Measurements from ENCODE around the gene TTC21B. TPM values are rescaled to one million over a fixed set of nuclear protein-coding genes. Genes with fewer than 3 reads are reported as not detected.
A peak's percentile ranks its signal among the peaks of the same experiment; 100 is the strongest.
"Not testable (repeated sequence)": the region's sequence is repeated elsewhere in the genome, so short reads cannot be mapped to it uniquely, and the experiment has no call there.

The TTC21B gene
- 10 to 100 TPM; 28.0 to 49.6 TPM for total RNA-seq

- H3K4me1 ChIP-seq (replicated peaks) = no peaks in the 10 kb centered on the region
- DNase-seq (ENCODE audit: low spot score) = peak; percentile 94
- H3K27me3 ChIP-seq (replicated peaks; ENCODE audit: insufficient read depth) = no peaks in the 10 kb centered on the region
- H3K36me3 ChIP-seq = no peaks in the 10 kb centered on the region
- H3K4me3 ChIP-seq = peak within 1 kb of the TSS; percentile 73 to 79
- no peaks in the 10 kb centered on the region for H3K9me3 ChIP-seq
- under 1% methylated on average over 35 of the region's 55 CpGs for WGBS
- intact Hi-C loops (cut with DNase I) = loop anchor here (5.0 kb wide), 1 partner anchor 173 kb away; the partner anchor contains the start of gene SCN1A
- TF ChIP-seq POLR2A (IDR thresholded peaks at IDR 0.05) = peak; percentile 61
- TF ChIP-seq CTCF (IDR thresholded peaks at IDR 0.05) = peak; percentile 74 to 90 (median 81)
- TF ChIP-seq POLR2AphosphoS5 (IDR thresholded peaks at IDR 0.05) = peak; percentile 53
- H3K27ac ChIP-seq = peak within 1 kb of the TSS; percentile 87 to 90
These were observed at the start of gene TTC21B for GRCh38 chr2:165953655-165954606. TTC21B (minus strand) TSS chr2:165953776; CDS start chr2:165953705, 71 bp downstream.

GRCh38 chr2:166000401-166000800 is 46.8 kb upstream of the TTC21B start:
- DNase-seq (ENCODE audit: low spot score) = no peak
- TF ChIP-seq POLR2AphosphoS5 (IDR thresholded peaks at IDR 0.05) (no peak), CTCF (IDR thresholded peaks at IDR 0.05) (no peak), POLR2A (IDR thresholded peaks at IDR 0.05) (no peak)
- Histone ChIP-seq H3K4me1 (replicated peaks) (no peaks in the 10 kb centered on the region), H3K27me3 (replicated peaks; ENCODE audit: insufficient read depth) (no peaks in the 10 kb centered on the region), H3K27ac (no peak overlapping the region), H3K9me3 (no peaks in the 10 kb centered on the region), H3K4me3 (no peak overlapping the region), H3K36me3 (no peaks in the 10 kb centered on the region)
- intact Hi-C loops (cut with DNase I) = no loop called here
- WGBS = 50% methylated on average over 2 of the region's 2 CpGs

GRCh38 chr2:165990846-165991245 is 37.3 kb upstream of the TTC21B start:
- TF ChIP-seq CTCF (IDR thresholded peaks at IDR 0.05) (no peak), POLR2AphosphoS5 (IDR thresholded peaks at IDR 0.05) (no peak), POLR2A (IDR thresholded peaks at IDR 0.05) (no peak)
- intact Hi-C loops (cut with DNase I) = no loop called here
- Histone ChIP-seq H3K36me3 (no peaks in the 10 kb centered on the region), H3K4me3 (no peak overlapping the region), H3K27me3 (replicated peaks; ENCODE audit: insufficient read depth) (no peaks in the 10 kb centered on the region), H3K9me3 (no peaks in the 10 kb centered on the region), H3K4me1 (replicated peaks) (no peaks in the 10 kb centered on the region), H3K27ac (no peak overlapping the region)
- no peak for DNase-seq (ENCODE audit: low spot score)

- DNase-seq (ENCODE audit: low spot score) = no peak
- Histone ChIP-seq H3K9me3 (no peaks in the 10 kb centered on the region), H3K4me1 (replicated peaks) (no peaks in the 10 kb centered on the region), H3K27ac (no peak overlapping the region), H3K27me3 (replicated peaks; ENCODE audit: insufficient read depth) (no peaks in the 10 kb centered on the region), H3K4me3 (no peak overlapping the region), H3K36me3 (no peaks in the 10 kb centered on the region)
- intact Hi-C loops (cut with DNase I) = no loop called here
- 22% methylated on average over 1 of the region's 1 CpG for WGBS
- no peak for TF ChIP-seq POLR2AphosphoS5 (IDR thresholded peaks at IDR 0.05)
- TF ChIP-seq CTCF (IDR thresholded peaks at IDR 0.05) = no peak
- no peak for TF ChIP-seq POLR2A (IDR thresholded peaks at IDR 0.05)
These were observed 36.3 kb upstream of the TTC21B start for GRCh38 chr2:165989851-165990250.

- no peaks in the 10 kb centered on the region for H3K36me3 ChIP-seq
- intact Hi-C loops (cut with DNase I) = no loop called here
These were observed 31.5 kb upstream of the TTC21B start for GRCh38 chr2:165985120-165985519.

GRCh38 chr2:165972161-165972560 is 18.6 kb upstream of the TTC21B start:
- H3K9me3 ChIP-seq; intact Hi-C loops (cut with DNase I); DNase-seq (ENCODE audit: low spot score); H3K27me3 ChIP-seq (replicated peaks; ENCODE audit: insufficient read depth); H3K27ac ChIP-seq; H3K4me1 ChIP-seq (replicated peaks); H3K4me3 ChIP-seq; H3K36me3 ChIP-seq: not testable (repeated sequence)

More at GRCh38 chr2:165985120-165985519, 31.5 kb upstream of the TTC21B start:
- Histone ChIP-seq H3K4me1 (replicated peaks) (no peaks in the 10 kb centered on the region), H3K4me3 (no peak overlapping the region), H3K27me3 (replicated peaks; ENCODE audit: insufficient read depth) (no peaks in the 10 kb centered on the region), H3K9me3 (no peaks in the 10 kb centered on the region), H3K27ac (no peak overlapping the region)
- no peak for DNase-seq (ENCODE audit: low spot score)
- no peak for TF ChIP-seq POLR2A (IDR thresholded peaks at IDR 0.05)
